OCI-M1 (cell line): ENCODE results near the gene DPYSL3.

ENCODE experiments used
- DNase-seq: peaks from one replicate; lab custom pipeline; 2025; lab: John Stamatoyannopoulos, UW

Gene DPYSL3

DNA sequence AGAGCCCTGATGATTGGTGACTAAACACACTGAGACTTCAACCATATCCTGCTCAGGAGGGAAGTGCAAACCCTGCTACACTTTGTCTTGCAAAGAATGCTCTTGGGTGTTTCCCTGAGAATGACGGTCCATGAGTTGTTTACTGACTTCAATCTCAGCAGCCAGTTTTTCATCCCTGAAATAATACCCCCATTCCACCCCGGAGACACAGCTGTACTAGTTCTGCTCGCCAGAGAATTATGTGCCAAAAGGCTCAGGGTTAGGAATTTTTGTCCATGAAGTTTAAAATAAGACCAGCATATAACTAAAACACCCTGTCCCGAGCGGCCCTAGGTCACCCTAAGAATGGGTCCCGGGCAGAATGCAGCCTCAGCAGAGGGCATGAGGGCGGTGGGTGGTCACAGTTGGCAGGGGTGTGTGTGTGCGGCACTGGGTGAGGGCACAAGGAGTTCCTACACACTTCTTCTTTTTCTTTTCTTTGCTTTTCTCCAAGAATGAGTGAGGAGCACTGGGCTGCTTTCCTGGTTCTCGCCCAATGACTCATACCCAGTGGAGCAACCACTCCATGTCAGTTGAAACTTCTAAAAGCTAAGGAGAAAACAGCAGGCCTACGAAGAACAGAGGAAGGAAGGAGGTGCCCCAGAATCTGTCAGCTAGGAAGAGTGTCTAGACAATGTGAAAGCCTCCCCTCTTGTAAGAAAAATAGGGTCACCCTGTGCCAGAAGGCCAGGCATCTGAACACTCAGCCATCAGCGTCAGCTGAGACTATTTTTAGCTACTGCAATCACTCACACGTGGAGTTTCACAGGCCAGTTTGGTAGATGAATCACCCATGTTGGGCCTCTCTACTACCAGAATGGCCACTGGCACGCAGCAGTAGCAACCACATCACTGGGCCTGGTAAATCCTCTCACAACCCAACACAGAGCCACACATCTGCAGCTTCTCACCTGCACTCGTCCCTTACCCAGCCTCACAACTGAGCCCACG lies 105.9 kb downstream of the DPYSL3 start:
- DNase-seq, result no peak

- no peak for DNase-seq
Observed at GRCh38 chr5:147400881-147401280, 109.0 kb downstream of the DPYSL3 start.

DNA sequence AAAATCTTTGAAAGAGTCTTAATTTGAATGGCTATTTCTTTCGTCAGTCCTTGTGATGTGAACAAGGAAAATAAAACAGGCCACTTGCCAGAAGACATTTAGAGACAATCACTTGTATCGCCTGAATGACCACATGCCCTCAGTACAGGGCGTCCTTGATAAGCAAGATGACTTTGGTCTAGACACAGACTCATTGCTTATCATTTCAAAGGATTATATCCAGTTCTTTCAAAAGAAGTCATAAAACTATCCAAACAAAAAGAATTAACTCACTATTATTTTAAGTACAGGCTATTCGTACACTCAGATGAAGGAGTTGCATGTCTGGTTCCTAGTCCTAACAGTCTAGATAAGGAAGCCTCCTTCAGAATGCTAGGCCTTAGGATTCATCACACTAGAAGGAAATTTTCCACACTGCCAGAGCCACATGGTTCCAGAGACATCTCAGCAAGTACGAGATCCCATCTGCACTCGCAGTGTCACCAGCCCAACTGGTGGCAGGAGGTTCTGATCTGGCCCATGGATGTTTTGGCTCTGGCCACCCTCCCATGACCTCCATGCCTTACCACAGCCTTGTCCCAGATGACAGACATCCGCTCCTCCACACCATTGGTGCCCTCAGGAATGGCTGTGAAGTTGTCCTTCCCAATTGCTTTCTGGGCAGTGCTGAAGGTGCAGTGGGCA lies 109.6 kb downstream of the DPYSL3 start:
- peak; percentile 3 for DNase-seq

GRCh38 chr5:147398860-147399259 lies 111.0 kb downstream of the DPYSL3 start:
- no peak for DNase-seq

- DNase-seq, result peak; percentile 18
Observed at GRCh38 chr5:147397616-147398015, 112.3 kb downstream of the DPYSL3 start.

DNA sequence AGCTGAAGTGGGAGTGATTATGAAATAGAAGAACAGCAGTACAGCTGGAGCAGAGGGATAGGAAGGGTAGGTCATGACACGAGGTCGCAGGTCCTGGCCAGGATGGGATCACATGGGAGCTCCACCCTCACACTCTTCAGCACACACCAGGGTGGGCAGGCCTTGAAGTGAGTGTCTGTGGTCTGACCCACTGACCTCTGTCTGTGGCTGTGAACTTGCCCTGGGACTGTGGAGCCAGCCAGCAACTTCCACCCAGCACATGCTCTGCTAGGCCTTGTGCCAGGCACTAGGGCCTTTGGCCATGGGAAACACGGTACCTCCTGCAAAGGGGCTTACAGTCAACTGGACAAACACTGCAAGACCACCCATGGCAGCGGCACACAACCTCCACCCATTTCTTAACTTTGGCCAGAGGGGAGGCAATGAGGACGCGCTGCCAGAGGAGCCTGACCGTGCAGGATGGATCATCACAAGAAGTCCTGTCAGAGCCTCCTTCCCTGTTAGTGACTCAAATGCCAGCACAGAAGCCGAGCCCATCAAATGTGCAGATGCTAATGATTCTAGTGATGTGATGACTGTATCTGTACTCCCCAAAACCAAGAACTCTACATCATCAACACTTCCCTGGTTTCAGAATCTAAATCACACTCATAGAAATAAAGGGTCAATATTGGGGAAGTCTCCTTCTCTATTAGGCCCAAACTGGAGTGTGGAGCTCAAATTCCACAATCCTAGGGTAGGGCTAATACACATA lies 113.6 kb downstream of the DPYSL3 start:
- no peak for DNase-seq

GRCh38 chr5:147393874-147394672 lies 115.8 kb downstream of the DPYSL3 start:
- no peak for DNase-seq

DNA sequence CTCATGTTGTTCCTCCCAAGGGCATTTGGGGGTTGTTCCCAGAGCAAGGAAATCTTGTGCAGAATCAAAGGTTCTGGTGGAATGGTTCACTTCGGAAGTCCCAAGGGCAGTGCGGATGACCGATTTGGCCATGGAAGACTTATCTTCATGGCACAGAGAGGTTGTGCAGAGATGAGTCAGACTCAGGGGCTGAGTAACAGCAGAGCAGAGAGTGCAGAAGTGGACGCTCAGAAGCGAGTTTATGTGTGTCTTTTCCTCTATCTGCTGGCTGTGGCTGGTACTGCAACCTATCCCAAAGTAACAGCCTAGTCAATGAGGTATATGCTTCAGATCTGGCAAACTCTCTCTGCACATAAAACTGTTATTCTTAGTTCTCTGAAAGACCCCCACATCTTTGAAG lies 118.1 kb downstream of the DPYSL3 start:
- peak; percentile 68 for DNase-seq

DNA sequence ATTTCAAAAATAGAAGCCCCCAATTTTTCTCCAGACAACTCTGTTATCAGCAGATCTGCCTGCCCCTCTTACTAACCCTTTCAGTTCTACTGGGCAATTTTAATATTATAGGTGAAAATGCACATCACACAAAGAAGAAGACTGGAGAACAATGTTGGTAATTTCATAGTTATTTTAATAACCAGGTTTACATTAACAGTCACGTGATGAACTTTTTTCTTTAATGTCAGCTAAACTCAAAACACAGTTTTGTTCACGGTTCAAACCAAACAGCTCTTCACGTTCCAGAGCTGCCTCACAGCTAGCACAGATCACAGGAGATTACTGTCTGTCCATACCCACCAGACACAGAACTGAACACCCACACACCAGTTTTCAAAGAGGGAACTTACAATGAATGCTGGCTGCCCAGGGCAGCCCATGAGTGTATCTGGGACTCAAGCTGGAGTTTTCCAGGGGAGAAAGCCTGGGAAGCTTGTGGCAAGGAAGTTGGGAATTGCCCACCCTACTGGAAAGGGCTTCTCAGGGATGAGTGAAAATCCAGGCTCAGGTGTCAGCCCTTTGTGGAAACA lies 119.1 kb downstream of the DPYSL3 start:
- no peak for DNase-seq

GRCh38 chr5:147388184-147389108 lies 121.4 kb downstream of the DPYSL3 start:
- DNase-seq, result no peak

DNA sequence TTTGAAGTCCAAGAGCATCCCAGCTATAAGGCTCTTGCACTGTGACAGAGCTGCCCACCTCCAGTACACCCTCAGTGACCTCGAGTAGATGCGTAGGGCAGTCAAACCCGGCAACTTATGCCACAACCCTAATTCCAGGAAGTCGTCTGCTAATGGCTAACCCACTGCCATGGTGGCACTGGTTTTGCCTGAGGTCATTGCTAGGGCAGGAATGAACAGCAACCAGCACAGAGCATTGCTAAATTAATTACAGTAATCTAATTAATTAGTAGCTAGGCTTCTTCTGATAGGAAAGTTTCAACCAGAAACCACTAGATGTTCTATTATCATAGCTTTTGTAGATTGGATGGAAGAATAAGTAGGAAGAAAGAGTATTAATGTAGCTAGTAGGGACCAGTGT lies 122.8 kb downstream of the DPYSL3 start:
- DNase-seq, result no peak

DNA sequence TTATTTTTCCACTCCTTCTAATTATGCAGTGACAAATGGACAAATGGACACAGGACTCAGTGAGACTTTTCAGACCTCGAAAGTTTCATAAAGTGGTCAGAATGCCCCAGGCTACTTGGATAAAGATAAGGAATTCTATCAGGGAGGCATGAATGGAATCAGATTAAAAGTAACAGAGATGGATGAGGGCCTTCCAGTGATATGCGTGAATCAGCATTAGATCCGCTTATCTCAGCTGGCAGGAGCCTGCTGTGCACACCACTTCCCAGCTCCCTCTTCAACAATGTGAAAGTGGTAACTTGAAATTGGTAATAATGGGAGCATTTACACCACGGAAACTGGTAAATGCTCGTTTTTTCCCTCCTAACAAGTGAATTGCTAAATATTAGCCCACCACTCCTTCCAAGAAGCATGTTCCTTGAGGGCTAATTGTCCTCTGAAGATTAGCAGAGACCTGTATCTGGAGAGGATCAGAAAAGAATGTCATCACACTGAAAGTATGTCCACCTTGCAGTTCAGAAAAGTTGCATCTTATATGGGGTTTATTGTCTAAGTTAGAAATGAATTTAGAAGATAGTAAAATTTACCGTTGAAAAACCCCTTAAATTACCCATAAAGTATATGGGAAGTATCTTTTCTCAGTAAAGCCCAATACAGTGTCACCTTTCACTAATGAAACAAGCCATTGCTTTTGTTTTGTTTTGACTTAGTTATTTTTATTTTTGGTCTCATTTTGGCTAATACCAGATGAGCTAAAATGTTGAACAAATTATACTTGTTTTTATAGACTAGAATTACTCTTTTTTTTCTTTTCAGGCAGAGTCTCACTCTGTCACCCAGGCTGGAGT lies 125.3 kb downstream of the DPYSL3 start:
- no peak for DNase-seq

- DNase-seq, result no peak
Observed at GRCh38 chr5:147382776-147383175, 127.1 kb downstream of the DPYSL3 start.

DNA sequence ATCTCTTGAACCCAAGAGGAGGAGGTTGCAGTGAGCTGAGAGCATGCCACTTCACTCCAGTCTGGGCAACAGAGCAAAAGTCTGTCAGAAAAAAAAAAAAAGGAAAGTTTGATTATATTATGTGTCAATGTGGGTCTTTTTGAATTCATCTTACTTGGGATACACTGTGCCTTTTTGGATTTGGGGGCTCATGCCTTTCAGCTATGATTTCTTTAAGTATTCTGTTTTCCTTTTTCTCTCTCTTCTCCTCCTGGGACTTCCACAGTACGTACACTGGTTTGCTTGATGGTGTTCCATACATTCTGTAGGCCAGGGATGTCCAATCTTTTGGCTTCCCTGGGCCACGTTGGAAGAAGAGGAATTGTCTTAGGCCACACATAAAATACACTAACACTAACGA lies 128.3 kb downstream of the DPYSL3 start:
- DNase-seq, result no peak

DNA sequence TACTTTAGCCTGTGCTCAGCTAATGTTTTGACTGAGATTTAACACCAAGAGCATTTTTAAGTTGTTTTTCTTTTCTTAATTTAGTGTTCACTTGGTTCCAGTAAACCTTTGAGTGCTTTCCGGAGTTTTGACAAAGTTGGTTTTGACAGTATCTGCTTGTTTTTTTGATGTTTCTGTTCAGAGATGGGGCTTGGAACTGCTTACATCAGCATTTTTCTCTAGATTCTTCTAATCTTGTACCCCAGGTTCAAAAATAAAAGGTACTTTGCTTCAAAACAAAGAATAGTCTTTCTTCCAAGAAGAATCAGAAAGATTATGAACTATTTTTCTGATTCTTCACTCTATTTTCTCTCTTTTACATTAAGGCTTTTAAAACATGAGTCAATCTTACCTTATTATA lies 132.2 kb downstream of the DPYSL3 start:
- DNase-seq, result no peak

- no peak for DNase-seq
Observed at GRCh38 chr5:147375151-147375550, 134.7 kb downstream of the DPYSL3 start.

- no peak for DNase-seq
Observed at GRCh38 chr5:147373328-147373727, 136.5 kb downstream of the DPYSL3 start.

DNA sequence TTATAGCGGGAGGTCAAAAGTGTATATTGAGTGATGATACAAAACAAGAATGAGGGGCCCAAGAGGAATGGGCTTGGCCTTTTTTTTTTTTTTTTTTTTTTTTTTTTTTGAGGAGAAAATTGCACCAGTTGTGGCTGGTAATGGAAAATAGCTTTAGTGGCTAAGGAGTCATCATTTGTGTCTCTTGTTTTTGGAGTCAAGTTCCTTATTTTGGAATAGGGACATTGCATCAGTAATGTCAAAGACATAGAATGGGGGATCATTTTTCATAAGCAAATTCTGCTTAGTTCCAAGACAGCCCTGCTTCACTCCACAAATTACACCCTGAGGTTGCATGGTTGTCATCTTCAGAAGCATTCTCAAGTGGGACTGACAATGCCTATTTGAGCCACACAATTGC lies 137.7 kb downstream of the DPYSL3 start:
- no peak for DNase-seq

DNA sequence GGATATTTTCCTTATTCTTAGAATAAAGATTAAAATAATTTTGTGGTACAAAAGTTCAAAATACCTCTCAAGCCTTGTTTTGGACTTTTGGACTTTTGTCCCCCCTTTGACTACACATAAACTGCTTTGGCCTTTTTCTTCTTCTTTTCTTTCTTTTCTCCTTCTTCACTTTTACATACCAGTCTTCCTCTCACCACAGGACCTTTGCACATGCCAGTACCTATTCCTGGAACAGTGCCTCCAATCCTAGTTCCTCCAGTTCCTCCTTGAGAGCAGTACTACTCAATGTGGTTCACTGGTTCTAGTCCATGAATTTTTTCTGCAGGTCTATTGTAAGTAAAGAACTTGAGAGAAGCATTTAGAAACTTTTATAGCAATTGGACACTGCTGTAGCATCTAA lies 138.6 kb downstream of the DPYSL3 start:
- no peak for DNase-seq
